Fibroblast of skin of left biceps (primary cell): ENCODE results near the gene TRIP11.

ENCODE experiments used
- DNase-seq, 2 experiments: peaks; one replicate each; pipeline ENCODE4 v3.0.0-alpha.2; 2013; ENCODE audit warnings: low read depth in 2 of 2

Gene TRIP11

DNA sequence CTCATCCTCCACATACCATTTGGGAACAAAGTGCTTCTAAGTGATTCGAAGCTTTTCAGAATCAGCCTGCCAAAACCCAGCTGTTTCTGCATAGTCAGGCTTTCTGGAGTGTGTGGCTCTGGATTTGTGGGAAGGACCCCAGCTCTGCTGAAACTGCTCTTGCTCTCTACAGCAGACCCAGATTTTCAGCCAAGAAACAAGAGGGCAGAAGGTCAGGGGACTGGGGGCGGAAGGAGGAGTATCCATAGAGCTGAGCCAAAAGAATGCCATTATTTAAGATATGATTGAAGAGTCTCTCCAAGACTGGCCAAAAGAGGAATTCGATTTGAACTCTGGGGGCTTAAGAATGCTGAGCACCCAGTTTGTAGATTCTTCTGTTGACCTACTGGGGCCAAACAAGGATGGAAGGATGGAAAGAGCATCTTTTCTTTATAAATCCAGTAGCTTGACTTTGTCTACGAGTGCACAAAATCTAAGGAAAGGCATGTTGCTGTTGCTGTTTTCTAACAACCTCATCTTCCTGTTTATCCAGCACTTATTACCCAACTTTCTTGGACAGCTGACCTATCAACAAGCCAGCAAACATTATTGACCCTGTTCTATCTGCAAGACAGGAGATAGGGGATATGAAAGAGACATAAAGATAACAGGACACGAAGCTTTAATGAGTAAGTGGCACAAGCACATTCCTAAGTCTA, 121.5 kb downstream of the TRIP11 start:
- DNase-seq, result no peak
